ENCODE results near the gene IFT122.

- TF ChIP-seq USF2 (IDR thresholded peaks at IDR 0.05; ENCODE audit: low read depth, low read length) (no peak), CTCF (conservative IDR thresholded peaks at IDR 0.05; ENCODE audit: low read depth, low read length) (peak; percentile 81), CEBPB (IDR thresholded peaks at IDR 0.05; ENCODE audit: low read depth, low read length) (no peak), POLR2A (IDR thresholded peaks at IDR 0.05; ENCODE audit: low read depth, low read length) (no peak; the same call in none of the 2 replicates), FOS (IDR thresholded peaks at IDR 0.05; ENCODE audit: low read depth, low read length) (no peak)
These were observed 40.7 kb upstream of the IFT122 start for GRCh38 chr3:129399145-129399894.

Data from IMR-90 (cell line).